ENCODE results near the gene STRN3. TPM values are rescaled to one million over a fixed set of nuclear protein-coding genes. Genes with fewer than 3 reads are reported as not detected.

Gene STRN3
- total and polyA plus RNA-seq, 10 of the 15 experiments (the other 5 are each of a cell fraction or from before 2014, with no cell fraction given): 7.8 to 27.9 (median 14.1) TPM

DNA sequence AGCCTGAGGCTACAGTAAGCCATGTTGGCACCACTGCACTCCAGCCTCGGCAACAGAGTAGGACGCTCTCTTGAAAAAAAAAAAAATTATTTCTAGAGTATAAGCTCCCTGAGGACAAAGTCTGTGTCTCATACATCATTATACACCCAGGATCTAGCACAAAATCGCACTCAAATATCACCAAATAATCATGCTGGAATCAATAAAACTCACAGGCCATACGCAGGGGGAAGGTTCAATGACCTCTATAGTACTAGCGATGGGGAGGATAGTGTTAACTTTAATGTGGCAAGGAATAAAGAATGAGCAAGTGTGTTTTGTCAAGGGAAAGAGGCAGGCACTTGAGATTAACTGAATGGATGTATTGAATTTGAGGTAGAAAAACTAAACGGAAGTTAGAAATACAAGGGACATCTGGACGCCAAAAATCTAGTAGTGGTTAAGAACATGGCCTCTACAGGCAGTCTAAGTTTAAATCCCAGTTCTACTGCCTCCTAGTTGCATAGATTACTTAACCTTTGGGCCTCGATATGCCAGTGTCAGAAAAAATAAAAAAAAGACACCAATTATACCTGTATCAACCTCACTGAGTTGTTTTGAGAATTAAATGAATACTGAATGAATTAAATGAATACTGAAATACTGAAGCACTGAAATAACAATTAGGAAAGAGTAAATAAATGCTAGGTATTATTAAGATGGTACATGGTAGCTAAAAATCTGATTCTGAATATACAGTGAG is 5.2 kb downstream of the STRN3 start:
- no peak for DNase-seq (ENCODE audit: low read depth, low spot score)
- H3K4me3 ChIP-seq: no peak overlapping the region
- BruUV-seq (replicated peaks): no TSS peak
- ChIA-PET RAD21 (ENCODE audit: unreplicated experiment) (no interaction called here), SMC1A (ENCODE audit: uncharacterized antibody, unreplicated experiment) (interaction anchor here (1.2 kb wide), 1 partner anchor 16 kb away, joined by 5 read pairs; no protein-coding TSS in a partner anchor), CTCF (interaction anchor here (0.7 kb wide), 1 partner anchor 31 kb away, joined by 3 read pairs; no protein-coding TSS in a partner anchor), POLR2A (no interaction called here)
- H4K20me1 ChIP-seq (ENCODE audit: control insufficient read depth, insufficient read depth): no peaks in the 10 kb centered on the region
- ATAC-seq: no peak
- no peak overlapping the region for H2AFZ ChIP-seq (ENCODE audit: control insufficient read depth, low read depth, low read length)
- H3K79me2 ChIP-seq (ENCODE audit: control insufficient read depth, insufficient read depth, low read length): peaks cover 66% of the 10 kb centered on the region
- no peak overlapping the region for H3K9ac ChIP-seq (ENCODE audit: control insufficient read depth, insufficient read depth, low read length)
- no peak for FAIRE-seq
- H3K27ac ChIP-seq (ENCODE audit: control insufficient read depth, insufficient read depth): no peak overlapping the region
- H3K4me2 ChIP-seq (ENCODE audit: control insufficient read depth, insufficient read depth): no peak overlapping the region
- no peaks in the 10 kb centered on the region; the same call in 2 of the 3 replicates for H3K9me3 ChIP-seq (replicated peaks; ENCODE audit: control insufficient read depth, insufficient read depth, low read length)
- H3K4me1 ChIP-seq (ENCODE audit: control insufficient read depth, insufficient read depth, low read length): no peaks in the 10 kb centered on the region
- 94% methylated on average over 8 of the region's 8 CpGs for WGBS (ENCODE audit: insufficient coverage, insufficient replicate concordance, low lambda C conversion rate, missing lambda C conversion rate)
- intact Hi-C loops (cut with micrococcal nuclease; ENCODE audit: unreplicated experiment) (no loop called here), in situ Hi-C loops (cut with MboI) (no loop called here)
- H3K36me3 ChIP-seq (ENCODE audit: control insufficient read depth in 2 of 2, insufficient read depth in 2 of 2, low read length in 1 of 2): peaks cover 1 to 3% of the 10 kb centered on the region in 2 experiments; a peak in 3 of 4 replicates
- no peaks in the 10 kb centered on the region for H3K27me3 ChIP-seq (replicated peaks in 1 of 2; ENCODE audit: control insufficient read depth in 2 of 2, insufficient read depth in 2 of 2, low read length in 1 of 2)
- TF ChIP-seq CREB1 (IDR thresholded peaks at IDR 0.05; ENCODE audit: low read depth) (no peak), NFYB (IDR thresholded peaks at IDR 0.05; ENCODE audit: insufficient read depth, low read depth, low read length) (no peak), EP300 (IDR thresholded peaks at IDR 0.05; ENCODE audit: borderline replicate concordance in 1 of 2, control insufficient read depth in 1 of 2, low read depth in 2 of 2, low read length in 2 of 2) (no peak), ZBED1 (IDR thresholded peaks at IDR 0.05; ENCODE audit: borderline replicate concordance) (no peak), RUNX3 (IDR thresholded peaks at IDR 0.05; ENCODE audit: low read length) (no peak), CBX3 (IDR thresholded peaks at IDR 0.05; ENCODE audit: borderline replicate concordance, low read depth) (no peak), SMC3 (IDR thresholded peaks at IDR 0.05; ENCODE audit: borderline replicate concordance, low read length) (no peak), SP1 (IDR thresholded peaks at IDR 0.05; ENCODE audit: low read depth, low read length) (no peak), SREBF1 (IDR thresholded peaks at IDR 0.05; ENCODE audit: low read length) (no peak), MTA3 (IDR thresholded peaks at IDR 0.05; ENCODE audit: borderline replicate concordance, low read length) (no peak), ETV6 (conservative IDR thresholded peaks at IDR 0.05 in 1 of 2, IDR thresholded peaks at IDR 0.05 in 1 of 2; ENCODE audit: borderline replicate concordance in 1 of 2, low read depth in 1 of 2) (no peak)
- TF ChIP-seq, protein P1, sequence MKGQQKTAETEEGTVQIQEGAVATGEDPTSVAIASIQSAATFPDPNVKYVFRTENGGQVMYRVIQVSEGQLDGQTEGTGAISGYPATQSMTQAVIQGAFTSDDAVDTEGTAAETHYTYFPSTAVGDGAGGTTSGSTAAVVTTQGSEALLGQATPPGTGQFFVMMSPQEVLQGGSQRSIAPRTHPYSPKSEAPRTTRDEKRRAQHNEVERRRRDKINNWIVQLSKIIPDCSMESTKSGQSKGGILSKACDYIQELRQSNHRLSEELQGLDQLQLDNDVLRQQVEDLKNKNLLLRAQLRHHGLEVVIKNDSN (IDR thresholded peaks at IDR 0.05; ENCODE audit: borderline replicate concordance, extremely low read length, insufficient read depth, low read depth, low read length): no peak
- TF ChIP-seq, protein P2, sequence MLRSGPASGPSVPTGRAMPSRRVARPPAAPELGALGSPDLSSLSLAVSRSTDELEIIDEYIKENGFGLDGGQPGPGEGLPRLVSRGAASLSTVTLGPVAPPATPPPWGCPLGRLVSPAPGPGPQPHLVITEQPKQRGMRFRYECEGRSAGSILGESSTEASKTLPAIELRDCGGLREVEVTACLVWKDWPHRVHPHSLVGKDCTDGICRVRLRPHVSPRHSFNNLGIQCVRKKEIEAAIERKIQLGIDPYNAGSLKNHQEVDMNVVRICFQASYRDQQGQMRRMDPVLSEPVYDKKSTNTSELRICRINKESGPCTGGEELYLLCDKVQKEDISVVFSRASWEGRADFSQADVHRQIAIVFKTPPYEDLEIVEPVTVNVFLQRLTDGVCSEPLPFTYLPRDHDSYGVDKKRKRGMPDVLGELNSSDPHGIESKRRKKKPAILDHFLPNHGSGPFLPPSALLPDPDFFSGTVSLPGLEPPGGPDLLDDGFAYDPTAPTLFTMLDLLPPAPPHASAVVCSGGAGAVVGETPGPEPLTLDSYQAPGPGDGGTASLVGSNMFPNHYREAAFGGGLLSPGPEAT (IDR thresholded peaks at IDR 0.05; ENCODE audit: low read depth): no peak
- TF ChIP-seq, protein P3, sequence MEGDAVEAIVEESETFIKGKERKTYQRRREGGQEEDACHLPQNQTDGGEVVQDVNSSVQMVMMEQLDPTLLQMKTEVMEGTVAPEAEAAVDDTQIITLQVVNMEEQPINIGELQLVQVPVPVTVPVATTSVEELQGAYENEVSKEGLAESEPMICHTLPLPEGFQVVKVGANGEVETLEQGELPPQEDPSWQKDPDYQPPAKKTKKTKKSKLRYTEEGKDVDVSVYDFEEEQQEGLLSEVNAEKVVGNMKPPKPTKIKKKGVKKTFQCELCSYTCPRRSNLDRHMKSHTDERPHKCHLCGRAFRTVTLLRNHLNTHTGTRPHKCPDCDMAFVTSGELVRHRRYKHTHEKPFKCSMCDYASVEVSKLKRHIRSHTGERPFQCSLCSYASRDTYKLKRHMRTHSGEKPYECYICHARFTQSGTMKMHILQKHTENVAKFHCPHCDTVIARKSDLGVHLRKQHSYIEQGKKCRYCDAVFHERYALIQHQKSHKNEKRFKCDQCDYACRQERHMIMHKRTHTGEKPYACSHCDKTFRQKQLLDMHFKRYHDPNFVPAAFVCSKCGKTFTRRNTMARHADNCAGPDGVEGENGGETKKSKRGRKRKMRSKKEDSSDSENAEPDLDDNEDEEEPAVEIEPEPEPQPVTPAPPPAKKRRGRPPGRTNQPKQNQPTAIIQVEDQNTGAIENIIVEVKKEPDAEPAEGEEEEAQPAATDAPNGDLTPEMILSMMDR (IDR thresholded peaks at IDR 0.05 in 2 of 3, conservative IDR thresholded peaks at IDR 0.05 in 1 of 3; ENCODE audit: control insufficient read depth in 2 of 3, extremely low read depth in 1 of 3, insufficient read depth in 1 of 3, low read depth in 3 of 3, low read length in 3 of 3): no peak
- TF ChIP-seq, protein P4, sequence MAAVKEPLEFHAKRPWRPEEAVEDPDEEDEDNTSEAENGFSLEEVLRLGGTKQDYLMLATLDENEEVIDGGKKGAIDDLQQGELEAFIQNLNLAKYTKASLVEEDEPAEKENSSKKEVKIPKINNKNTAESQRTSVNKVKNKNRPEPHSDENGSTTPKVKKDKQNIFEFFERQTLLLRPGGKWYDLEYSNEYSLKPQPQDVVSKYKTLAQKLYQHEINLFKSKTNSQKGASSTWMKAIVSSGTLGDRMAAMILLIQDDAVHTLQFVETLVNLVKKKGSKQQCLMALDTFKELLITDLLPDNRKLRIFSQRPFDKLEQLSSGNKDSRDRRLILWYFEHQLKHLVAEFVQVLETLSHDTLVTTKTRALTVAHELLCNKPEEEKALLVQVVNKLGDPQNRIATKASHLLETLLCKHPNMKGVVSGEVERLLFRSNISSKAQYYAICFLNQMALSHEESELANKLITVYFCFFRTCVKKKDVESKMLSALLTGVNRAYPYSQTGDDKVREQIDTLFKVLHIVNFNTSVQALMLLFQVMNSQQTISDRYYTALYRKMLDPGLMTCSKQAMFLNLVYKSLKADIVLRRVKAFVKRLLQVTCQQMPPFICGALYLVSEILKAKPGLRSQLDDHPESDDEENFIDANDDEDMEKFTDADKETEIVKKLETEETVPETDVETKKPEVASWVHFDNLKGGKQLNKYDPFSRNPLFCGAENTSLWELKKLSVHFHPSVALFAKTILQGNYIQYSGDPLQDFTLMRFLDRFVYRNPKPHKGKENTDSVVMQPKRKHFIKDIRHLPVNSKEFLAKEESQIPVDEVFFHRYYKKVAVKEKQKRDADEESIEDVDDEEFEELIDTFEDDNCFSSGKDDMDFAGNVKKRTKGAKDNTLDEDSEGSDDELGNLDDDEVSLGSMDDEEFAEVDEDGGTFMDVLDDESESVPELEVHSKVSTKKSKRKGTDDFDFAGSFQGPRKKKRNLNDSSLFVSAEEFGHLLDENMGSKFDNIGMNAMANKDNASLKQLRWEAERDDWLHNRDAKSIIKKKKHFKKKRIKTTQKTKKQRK (IDR thresholded peaks at IDR 0.05; ENCODE audit: low read depth, low read length): no peak
